ENCODE measurements around the gene OXA1L.
A peak's percentile ranks its signal among the peaks of the same experiment; 100 is the strongest.
"Not testable (repeated sequence)": the region's sequence is repeated elsewhere in the genome, so short reads cannot be mapped to it uniquely, and the experiment has no call there.

OXA1L gene

DNA sequence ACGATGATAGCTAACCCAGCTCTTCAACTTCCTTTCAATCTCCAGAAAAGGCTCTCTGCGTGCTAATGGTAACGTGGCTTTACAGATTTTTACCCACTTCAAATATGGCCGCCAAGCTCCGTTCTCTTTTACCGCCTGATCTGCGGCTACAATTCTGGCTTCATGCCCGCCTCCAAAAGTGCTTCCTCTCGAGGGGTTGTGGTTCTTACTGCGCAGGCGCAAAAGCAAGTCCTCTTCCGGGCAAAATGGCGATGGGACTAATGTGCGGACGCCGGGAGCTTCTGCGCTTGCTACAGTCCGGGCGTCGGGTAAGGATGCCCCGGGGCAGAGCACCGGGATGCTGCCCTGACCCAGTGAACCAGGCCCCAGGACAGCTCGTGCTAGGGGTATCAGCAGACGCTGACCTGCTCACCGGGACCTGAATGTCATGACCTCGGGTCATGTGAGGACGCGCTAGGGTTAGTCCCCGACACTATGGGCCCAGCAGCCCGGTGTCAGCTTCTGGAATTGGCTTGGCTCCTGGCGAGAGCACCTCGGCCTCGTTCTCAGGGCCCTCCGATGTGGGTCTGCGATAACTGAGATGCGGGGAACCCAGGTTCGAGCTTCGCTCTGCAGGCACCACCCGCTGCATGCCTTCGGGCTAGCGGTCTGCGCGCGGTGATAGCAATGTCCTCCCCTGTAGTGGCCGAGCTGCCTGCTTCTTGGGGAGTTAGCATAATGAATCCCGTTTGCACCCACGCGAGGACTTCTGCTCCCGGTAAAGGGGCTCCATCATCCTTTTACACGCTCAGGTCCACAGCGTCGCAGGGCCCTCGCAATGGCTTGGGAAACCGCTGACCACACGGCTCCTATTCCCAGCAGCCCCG lies at the start of gene OXA1L:
TSS of gene OXA1L (plus strand) at position 232 of the 866 bp plus-strand sequence. CDS start at position 246, 14 bp downstream.
- peak; percentile 93 for DNase-seq

DNA sequence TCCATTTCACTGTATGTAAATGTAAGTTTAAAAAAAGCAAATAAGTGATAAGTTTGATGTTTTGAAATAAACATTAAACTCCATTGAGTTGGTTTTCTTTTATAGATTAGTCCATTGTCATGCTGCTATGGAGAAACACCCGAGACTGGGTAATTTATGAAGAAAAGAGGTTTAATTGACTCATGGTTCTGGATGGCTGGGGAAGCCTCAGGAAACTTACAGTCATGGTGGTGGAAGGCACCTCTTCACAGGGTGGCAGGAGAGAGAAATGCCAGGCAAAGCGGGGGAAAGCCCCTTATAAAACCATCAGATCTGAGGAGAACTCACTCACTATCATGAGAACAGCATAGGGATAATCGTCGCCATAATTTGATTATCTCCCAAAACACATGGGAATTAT lies 48.4 kb upstream of the OXA1L start:
- no peak for DNase-seq

DNA sequence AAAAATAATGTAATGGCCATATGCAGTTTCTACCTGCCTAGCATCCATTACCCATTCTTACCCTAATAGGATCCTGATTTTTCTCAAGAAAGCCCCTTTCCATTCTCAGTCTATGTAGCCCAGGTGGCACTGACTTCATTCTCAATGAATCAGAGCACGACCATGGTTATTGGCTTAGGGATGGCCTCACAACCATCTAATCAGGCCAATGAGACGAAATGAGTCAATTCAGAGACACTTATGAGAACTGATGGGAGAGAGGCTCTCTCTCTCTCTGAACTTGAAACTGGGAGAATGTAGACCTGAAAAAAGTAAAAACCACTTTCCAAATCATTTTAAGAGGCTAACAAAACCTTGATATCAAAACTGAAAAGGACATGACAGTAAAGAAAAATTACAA lies 45.3 kb upstream of the OXA1L start:
- no peak for DNase-seq

DNA sequence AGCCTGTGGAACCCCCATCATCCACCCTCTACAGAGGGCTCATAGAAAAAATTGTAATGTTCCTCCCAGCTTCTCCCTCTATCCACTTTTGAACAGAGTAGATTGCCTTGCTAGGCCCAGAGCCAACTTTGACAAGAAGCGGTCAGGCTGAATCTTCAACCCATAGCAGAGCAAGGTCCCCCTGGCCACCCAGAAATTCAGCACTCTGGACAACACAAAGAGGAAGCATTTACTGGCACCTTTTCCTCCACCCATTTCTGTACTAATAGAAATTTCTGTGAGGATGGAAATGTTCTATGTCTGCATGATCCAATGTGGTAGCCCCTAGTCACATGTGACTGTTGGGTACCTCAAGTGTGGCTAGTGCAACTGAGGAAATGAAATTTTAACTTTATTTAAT lies 42.7 kb upstream of the OXA1L start:
- no peak for DNase-seq

DNA sequence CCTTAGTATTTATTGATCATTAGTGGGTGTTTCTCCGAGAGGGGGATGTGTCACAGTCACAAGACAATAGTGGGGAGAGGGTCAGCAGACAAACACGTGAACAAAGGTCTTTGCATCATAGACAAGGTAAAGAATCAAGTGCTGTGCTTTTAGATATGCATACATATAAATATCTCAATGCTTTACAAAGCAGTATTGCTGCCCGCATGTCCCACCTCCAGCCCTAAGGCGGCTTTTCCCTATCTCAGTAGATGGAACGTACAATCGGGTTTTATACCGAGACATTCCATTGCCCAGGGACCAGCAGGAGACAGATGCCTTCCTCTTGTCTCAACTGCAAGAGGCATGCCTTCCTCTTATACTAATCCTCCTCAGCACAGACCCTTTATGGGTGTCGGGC lies 41.6 kb upstream of the OXA1L start:
- not testable (repeated sequence) for DNase-seq

DNA sequence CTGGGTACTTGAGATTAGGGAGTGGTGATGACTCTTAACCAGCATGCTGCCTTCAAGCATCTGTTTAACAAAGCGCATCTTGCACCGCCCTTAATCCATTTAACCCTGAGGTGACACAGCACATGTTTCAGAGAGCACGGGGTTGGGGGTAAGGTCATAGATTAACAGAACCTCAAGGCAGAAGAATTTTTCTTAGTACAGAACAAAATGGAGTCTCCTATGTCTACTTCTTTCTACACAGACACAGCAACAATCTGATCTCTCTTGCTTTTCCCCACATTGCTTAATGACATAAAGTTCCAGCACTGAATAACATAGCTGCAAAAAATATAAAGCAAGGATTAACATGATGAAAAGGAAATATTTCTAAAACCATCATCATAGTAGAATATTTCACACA lies 41.1 kb upstream of the OXA1L start:
- DNase-seq: not testable (repeated sequence)

DNA sequence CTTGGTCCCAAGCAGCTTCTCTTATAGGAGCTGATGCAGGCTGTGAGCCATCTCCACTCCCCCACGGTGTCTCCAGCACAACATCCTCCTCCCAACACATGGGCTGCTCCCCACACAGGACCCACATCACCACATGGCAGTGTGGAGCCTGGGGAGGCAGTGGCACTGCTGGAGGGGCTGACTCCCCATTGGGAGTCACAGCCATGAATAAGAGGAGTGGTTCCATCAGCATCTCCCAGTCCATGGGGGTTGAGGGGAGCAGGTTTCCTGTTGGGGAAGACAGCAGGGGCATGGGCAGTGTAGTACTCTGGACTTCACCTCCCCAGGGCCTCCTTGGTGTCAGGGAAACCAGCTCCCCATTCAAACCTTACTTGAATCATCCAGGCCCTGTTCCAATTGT lies 40.5 kb upstream of the OXA1L start:
- DNase-seq: no peak

DNA sequence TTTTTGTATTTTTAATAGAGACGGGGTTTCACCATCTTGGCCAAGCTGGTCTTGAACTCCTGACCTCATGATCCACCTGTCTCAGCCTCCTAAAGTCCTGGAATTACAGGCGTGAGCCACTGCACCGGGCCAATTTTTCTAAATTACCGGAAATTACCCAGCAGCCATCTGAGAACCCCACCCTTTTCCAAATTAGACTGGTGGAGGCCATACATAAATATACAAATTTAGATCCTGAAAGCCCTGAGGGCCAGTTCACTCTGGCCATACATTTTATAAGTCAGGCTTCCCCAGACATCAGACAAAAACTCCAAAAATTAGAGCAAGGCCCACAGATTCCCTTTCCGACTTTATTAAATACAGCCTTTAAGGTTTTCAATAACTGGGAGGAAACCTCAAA lies 34.4 kb upstream of the OXA1L start:
- not testable (repeated sequence) for DNase-seq

DNA sequence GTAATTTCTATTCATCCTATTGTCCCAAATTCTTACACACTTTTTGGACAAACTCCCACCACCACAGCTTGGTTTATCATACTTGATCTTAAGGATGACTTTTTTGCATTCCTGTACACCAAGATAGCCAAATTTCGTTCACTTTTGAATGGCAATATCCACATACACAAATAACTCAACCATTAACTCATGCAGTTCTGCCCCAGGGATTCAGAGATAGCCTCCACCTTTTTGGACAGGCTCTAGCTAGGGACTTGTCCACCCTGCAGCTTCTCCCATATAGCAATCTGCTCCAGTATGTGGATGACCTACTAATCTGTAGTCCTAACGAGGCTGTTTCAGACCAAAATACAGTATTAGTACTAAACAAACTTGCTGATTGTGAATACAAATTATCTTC lies 32.7 kb upstream of the OXA1L start:
- no peak for DNase-seq

DNA sequence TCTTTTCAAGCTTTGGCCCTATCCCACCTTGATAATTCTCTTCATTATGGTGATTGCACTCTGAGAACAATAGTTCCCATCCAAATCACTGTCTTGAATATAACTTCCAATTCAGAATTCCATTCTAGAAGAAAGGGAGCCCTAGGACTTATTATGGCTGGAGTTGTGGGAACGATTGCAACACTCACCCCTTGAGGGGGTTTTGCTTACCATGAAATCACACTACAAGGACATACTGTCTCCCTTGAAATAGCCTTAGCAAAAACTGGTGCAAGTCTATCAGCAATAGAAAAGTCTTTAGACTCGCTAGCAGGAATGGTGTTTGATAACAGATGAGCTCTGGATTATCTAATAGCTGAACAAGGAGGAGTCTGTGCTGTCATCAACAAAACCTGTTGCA lies 31.4 kb upstream of the OXA1L start:
- no peak for DNase-seq

DNA sequence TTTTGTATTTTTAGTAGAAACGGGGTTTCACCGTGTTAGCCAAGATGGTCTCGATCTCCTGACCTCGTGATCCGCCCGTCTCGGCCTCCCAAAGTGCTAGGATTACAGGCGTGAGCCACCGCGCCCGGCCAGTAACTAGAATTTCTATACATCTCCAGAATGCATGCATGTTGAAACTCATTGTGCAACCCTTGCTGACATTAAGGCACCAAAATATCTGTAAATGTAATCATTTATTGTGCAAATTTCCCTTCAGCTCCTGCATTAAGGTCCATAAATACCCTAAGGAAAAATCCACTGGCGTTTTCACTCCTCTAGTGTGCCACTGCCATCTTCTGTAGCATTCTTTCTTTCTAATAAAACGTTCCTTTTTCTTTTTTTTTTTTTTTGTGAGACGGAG lies 30.1 kb upstream of the OXA1L start:
- not testable (repeated sequence) for DNase-seq

DNA sequence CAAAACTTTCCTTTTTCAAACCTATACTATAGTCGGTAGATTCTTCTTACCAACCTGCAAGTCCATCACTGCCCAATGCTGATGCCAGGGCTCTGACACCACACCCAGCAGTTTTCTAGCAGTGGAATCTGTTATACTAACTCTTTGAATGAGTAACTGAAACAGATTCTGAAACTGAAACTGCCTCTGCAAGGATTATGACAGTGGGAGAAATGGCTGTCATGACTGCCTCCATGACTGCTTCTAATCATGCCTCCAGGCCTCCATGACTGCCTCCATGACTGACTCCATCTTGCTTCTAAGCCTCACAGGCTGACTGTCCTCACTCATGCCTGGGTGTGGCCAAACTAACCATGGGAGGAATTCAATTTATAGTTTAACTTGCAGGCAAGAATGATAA lies 29.4 kb upstream of the OXA1L start:
- peak; percentile 19 for DNase-seq

DNA sequence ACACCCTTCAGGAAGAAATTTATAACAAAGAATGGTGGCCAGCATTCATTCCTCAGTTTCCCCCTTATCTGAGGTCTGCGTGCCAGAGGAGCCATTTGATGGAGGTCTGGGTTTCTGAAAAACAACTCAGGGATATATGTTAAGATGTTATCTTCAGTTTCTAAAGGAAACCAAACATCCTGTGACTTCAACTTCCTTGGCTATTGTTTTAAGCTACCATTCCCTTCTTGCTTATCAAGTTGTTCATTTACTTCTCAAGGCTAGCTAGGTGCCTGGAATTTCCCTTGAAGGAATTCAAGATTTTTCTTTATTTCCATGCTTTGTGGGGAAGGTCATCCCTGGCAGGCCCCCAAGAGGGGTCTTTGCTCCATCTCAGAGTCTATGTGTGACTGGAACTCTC lies 27.1 kb upstream of the OXA1L start:
- DNase-seq: no peak

DNA sequence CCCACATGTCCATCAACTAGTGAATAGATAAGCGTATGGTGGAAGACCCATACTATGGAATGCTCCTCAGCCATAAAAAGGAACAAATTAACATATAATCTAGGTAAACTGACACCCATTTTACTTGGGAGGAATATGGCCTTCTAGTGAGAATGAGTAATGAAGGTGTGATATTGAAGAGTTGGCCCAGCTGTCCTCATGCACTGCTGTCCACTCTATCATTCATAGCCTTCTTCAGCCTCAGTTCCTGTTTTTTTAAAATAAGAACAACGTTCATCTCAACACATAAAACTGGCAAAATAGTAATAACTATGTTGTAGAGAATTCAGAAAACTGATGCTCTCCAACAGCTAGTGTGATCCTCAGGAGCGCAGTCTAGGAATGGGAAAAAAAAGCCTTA lies 26.5 kb upstream of the OXA1L start:
- no peak for DNase-seq

DNA sequence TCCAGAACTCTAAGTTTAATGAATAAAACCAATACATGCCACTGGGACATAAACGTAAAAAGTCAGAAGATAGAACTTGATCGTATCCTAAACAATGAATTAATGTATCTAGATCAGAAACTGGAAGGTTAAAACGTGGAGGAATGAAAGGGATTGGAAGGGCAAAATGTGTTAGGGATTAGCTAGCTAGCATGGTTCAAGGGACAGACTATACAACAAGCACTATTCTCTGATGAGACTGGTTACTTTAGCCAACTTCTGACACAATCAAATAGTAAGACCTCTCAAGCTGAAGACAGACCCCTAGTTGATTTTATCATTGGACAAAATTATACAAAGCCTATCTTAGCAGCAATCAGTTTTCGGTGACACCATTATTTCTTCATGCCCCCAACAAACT lies 18.7 kb upstream of the OXA1L start:
- no peak for DNase-seq

DNA sequence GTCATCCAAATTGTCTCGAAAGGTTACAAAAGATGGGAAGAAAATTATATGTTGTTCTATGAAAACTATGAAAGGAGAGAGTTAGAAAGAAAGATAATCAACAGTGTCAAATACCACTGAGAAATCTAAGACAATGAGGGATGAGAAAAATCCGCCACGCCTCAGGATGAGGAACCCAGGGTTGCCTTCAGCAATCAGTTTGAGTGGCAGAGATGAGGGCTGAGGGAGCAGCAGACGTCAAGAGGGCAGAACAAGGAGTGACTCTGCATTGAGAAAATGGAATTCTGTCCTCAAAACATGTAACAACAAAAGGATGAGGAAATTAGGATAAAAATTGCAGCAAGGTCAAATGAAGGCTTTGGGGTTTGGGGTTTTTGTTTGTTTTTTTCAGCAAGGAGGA lies 18.3 kb upstream of the OXA1L start:
- no peak for DNase-seq

DNA sequence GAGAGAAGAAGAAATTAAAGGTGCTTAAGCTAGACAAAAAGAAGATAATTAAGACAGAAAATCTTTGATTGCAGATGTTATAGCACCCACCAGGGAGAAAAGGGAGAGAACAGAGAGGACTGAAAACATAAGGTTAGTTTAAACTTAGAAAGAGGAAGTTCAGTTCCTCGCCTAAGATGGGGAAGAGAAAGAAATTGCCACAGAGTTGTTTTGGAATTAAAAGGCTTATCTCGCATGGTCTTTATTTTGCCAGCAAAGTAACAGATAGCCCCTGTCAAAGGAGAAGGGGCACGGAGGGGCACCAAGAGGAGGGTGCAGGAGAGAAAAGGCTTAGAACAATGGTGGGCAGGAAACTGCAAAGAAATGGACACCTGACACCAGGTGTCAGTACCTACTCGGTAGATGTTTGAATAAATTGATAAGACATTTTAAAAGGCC lies 17.8 kb upstream of the OXA1L start:
- no peak for DNase-seq

DNA sequence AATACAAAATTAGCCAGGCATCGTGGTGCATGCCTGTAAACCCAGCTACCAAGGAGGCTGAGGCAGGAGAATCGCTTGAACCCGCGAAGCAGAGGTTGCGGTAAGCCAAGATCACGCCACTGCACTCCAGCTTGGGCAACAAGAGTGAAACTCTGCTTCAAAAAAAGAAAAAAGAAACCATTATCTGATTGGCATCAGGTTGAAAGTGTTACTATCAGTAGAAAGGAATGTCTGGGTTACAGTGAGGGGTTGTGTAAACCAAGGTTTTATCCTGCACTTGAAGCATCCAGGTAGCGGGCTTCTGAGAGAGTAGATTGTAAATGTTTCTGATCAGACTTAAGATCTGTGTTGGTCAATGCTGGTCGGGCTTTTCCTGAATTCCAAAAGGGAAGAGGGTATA lies 14.1 kb upstream of the OXA1L start:
- DNase-seq: no peak

DNA sequence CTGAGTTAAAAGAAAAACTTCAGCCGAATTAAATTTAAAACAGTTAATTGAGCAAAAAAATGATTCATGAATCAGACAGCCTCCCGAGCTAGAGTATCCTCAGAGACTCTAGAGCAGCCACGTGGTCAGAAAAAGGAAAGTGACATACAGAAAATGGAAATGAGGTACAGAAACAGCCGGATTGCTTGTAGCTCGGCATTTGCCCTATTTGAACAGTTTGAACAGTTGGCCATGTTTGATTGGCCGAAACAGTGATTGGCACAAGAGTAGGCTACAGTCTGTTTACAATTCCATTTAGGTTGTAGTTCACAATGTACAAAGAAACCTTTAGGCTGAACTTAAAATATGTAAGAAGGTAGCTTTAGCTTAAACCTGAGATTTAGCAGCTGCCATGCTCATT lies 12.9 kb upstream of the OXA1L start:
- no peak for DNase-seq

DNA sequence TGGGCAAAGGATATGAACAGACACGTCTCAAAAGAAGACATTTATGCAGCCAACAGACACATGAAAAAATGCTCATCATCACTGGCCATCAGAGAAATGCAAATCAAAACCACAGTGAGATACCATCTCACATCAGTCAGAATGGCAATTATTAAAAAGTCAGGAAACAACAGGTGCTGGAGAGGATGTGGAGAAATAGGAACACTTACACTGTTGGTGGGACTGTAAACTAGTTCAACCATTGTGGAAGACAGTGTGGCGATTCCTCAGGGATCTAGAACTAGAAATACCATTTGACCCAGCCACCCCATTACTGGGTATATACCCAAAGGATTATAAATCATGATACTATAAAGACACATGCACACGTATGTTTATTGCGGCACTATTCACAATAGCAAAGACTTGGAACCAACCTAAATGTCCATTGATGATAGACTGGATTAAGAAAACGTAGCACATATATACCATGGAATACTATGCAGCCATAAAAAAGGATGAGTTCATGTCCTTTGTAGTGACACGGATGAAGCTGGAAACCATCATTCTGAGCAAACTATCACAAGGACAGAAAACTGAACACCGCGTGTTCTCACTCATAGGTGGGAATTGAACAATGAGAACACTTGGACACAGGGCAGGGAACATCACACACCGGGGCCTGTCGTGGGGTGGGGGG lies 8.4 kb upstream of the OXA1L start:
- DNase-seq: not testable (repeated sequence)

DNA sequence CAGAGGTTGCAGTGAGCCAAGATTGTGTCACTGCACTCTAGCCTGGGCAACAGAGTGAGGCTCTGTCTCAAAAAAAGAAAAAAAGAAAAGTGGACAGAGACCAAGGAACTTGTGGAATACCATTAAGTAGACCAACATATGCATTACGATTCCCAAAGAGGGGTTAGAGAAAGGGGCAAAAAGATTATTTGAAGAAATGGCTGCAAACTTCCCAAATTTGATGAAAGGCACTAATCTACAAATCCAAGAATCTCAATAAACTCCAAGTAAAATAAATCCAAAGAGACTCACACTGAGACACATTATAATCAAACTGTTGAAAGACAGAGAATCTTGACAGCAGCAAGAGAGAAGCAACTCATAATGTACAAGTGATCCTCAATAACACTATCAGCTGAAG lies 4.8 kb upstream of the OXA1L start:
- DNase-seq: no peak

DNA sequence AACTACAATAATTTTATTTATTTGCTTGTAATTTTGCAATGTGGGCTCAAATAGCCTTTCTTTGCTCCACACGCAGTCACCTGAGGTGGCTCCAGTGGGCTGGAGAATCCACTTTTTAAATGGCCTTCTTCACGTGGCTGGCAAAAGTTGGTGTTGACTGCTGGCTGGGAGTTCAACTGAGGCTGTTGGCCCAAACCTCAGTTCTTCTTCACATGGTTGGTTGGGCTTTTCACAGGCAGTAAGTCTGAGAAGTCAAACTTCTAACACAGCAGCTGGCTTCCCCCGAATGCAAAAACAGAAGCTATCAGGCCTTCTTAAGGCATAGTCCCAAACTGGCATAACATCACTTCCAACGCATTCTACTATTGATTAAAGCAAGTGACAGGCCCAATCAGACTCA lies 2.1 kb upstream of the OXA1L start:
- no peak for DNase-seq

DNA sequence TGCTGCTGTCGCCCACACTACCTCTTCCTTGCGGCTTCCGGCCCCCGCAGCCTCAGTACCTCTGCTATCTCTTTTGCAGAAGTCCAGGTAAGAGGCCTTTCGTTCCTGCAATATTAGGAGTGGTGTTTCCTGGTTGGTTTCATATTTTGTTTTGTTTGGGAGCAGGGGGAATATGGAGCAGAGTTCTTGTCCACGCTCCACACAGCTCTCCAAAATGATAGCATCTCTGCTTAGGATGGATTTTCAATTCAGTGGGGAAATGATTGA lies 768 bp downstream of the OXA1L start:
- no peak for DNase-seq

DNA sequence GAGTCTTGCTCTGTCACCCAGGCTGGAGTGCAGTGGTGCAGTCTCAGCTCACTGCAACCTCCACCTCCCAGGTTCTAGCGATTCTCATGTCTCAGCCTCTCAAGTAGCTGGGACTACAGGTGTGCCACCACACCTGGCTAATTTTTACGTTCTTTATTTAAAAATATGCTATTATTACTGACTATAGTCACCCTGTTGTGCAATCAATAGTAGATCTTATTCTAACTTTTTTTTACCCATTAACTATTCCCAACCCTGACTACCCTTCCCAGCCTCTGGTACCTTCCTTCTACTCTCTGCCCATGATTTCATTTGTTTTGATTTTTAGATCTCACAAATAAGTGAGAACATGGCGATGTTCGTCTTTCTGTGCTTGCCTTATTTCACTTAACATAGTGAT lies 2.5 kb downstream of the OXA1L start:
- no peak for DNase-seq

DNA sequence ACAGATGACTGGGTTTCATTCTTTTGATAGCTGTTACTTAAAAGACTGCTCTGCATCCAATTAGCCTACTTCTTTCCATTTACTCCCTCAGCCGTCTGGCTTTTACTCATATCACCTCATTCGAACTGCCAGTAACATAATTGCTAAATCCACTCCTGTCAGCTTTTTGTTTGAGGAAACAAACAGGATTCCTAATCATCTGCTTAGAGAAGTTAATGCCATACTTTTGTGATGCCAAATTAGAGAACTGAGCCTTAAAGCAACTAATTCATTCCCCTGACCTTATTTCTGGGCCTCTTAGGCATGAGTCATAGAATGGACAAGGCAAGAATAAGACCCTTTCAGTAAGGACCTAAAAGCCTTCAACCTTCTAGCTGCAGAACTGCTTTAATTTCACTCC lies 2.9 kb downstream of the OXA1L start:
- DNase-seq: no peak

Measured in stimulated activated naive CD4-positive, alpha-beta T cell treated with Interleukin-2 at 50 U/mL for 16 hours (primary cell).